ENCODE measurements around the gene SUPT6H. TPM values are rescaled to one million over a fixed set of nuclear protein-coding genes. Genes with fewer than 3 reads are reported as not detected.
A peak's percentile ranks its signal among the peaks of the same experiment; 100 is the strongest.
"Not testable (repeated sequence)": the region's sequence is repeated elsewhere in the genome, so short reads cannot be mapped to it uniquely, and the experiment has no call there.

SUPT6H gene
- total RNA-seq, 2 donors from 2014 or later, result 80.2 to 89.1 TPM

GRCh38 chr17:28714281-28714680 lies 52.3 kb downstream of the SUPT6H start:
- H3K27ac Mint-ChIP-seq, result peak overlapping the region; percentile 52
- peaks cover 7% of the 10 kb centered on the region for H3K27me3 Mint-ChIP-seq
- no peak overlapping the region for H3K4me3 Mint-ChIP-seq
- peaks cover 15% of the 10 kb centered on the region for H3K4me1 Mint-ChIP-seq
- H3K9me3 Mint-ChIP-seq, result no peaks in the 10 kb centered on the region
- ATAC-seq (replicated peaks), result no peak
- no peaks in the 10 kb centered on the region for H3K36me3 Mint-ChIP-seq (ENCODE audit: low read depth)

DNA sequence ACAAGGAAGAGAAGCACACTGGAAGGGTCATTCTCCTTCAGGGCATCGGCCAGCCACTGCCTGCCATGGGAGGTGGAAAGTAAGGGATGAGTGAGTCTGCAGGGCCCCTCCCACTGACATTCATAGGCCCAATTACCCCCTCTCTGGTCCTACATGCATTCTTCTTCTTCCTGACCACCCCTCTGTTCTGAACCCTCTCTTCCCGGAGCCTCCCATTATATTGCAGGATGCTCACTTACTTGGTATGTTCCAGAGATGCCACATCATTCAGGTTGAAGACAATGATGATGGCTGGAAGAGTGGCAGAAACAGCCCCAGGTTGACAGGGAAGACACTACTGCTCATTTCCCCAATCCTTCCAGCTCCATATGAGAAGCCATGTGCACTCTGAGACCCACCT lies 53.2 kb downstream of the SUPT6H start:
- peaks cover 7% of the 10 kb centered on the region for H3K27me3 Mint-ChIP-seq
- peaks cover 18% of the 10 kb centered on the region for H3K4me1 Mint-ChIP-seq
- no peaks in the 10 kb centered on the region for H3K9me3 Mint-ChIP-seq
- no peak overlapping the region for H3K27ac Mint-ChIP-seq
- H3K36me3 Mint-ChIP-seq (ENCODE audit: low read depth), result peaks cover 9% of the 10 kb centered on the region
- H3K4me3 Mint-ChIP-seq, result no peak overlapping the region
- ATAC-seq (replicated peaks), result no peak

DNA sequence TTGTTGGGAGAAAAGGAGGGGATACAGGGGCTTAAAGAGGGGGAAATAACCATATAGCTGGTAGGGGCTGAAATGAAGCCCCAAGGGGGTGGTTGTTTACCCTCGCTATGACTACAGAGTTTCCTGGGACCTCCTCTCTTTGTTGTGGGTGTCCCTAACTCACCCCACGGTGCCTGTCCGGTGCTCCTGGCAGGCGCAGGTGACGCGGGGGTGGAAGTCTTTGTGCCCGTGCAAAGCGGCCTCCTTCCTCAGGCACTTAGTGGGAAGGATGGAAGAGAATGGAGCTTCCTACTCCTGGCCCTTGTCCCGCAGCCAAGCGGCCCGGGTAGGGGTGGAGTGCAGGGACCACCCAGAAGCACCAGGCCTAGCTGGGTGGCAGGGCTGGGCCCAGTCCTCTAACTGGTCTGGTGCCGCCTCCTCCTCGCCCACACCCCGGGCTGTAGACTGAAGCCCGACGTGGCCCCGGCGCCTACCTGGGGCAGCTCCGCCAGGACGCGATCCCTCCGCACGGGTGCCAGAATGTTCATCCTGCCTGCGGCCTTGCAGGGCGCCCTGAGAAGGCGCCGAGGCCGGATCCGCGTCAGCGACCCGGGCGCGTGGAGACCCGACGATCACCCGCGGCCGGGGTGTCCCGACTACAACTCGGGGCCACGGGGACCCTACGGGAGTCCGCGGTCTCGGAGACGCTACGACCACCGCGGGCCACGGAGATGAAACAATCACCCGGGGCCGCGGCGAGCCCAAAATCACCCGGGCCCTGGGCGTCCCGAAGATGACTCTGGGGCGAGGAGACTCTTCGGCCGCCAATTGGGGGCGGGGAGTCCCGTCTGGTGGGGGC lies 55.0 kb downstream of the SUPT6H start:
- H3K4me3 Mint-ChIP-seq, result no peak overlapping the region
- H3K36me3 Mint-ChIP-seq (ENCODE audit: low read depth), result peaks cover 26% of the 10 kb centered on the region
- peaks cover 7% of the 10 kb centered on the region for H3K27me3 Mint-ChIP-seq
- no peaks in the 10 kb centered on the region for H3K9me3 Mint-ChIP-seq
- H3K4me1 Mint-ChIP-seq, result peaks cover 18% of the 10 kb centered on the region
- no peak for ATAC-seq (replicated peaks)
- no peak overlapping the region for H3K27ac Mint-ChIP-seq

- peaks cover 34% of the 10 kb centered on the region for H3K36me3 Mint-ChIP-seq (ENCODE audit: low read depth)
- no peak within 1 kb of the TSS for H3K27ac Mint-ChIP-seq
- ATAC-seq (replicated peaks), result no peak
- peaks cover 13% of the 10 kb centered on the region for H3K4me1 Mint-ChIP-seq
- peaks cover 7% of the 10 kb centered on the region for H3K27me3 Mint-ChIP-seq
- peak within 1 kb of the TSS; percentile 100 for H3K4me3 Mint-ChIP-seq
- no peaks in the 10 kb centered on the region for H3K9me3 Mint-ChIP-seq
Measured at GRCh38 chr17:28717578-28718332, 55.8 kb downstream of the SUPT6H start, which contains the start of gene RAB34. TSS of gene RAB34 (minus strand) at chr17:28717868. CDS start at chr17:28717266, 602 bp downstream.

GRCh38 chr17:28718333-28719020 lies 56.5 kb downstream of the SUPT6H start:
- no peak for ATAC-seq (replicated peaks)
- Mint-ChIP-seq H3K4me3 (peak overlapping the region; percentile 100), H3K4me1 (peaks cover 18% of the 10 kb centered on the region), H3K9me3 (no peaks in the 10 kb centered on the region), H3K36me3 (ENCODE audit: low read depth) (peaks cover 41% of the 10 kb centered on the region), H3K27me3 (peaks cover 7% of the 10 kb centered on the region), H3K27ac (no peak overlapping the region)

GRCh38 chr17:28719021-28719433 lies 57.0 kb downstream of the SUPT6H start:
- H3K36me3 Mint-ChIP-seq (ENCODE audit: low read depth), result peaks cover 47% of the 10 kb centered on the region
- peaks cover 22% of the 10 kb centered on the region for H3K4me1 Mint-ChIP-seq
- H3K27me3 Mint-ChIP-seq, result peaks cover 7% of the 10 kb centered on the region
- peak; percentile 0 for ATAC-seq (replicated peaks)
- H3K27ac Mint-ChIP-seq, result peak overlapping the region; percentile 99
- H3K4me3 Mint-ChIP-seq, result peak overlapping the region; percentile 100
- H3K9me3 Mint-ChIP-seq, result no peaks in the 10 kb centered on the region

DNA sequence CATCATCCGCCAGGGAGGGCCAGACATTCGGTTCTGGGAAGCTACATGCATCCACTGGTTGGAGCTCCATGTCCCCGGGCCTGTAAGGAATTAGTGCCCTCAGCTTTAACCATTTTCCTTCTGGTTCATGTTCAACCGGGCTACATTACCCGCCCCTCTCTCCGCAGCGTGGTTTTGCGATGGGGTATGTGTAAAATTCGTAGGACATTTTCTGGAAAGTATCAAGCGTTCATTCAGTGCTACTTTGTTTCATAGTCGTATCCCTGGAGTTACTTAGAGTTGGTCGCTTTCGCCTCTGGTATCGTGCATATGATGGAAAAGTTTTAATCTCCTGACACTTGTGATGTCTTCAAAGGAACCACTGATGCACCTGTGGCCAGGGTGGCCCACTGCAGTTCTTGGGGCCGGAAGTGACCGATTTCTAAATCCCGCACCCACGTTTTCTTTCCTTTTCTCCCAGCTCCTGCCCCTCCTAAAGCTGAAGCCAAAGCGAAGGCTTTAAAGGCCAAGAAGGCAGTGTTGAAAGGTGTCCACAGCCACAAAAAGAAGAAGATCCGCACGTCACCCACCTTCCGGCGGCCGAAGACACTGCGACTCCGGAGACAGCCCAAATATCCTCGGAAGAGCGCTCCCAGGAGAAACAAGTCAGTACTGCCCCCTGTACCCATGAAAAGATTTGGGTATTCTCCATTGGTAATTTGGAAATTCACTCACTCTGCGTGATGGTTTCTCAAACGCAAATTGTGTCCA lies 58.4 kb downstream of the SUPT6H start:
- peak overlapping the region; percentile 99 for H3K27ac Mint-ChIP-seq
- peaks cover 3% of the 10 kb centered on the region for H3K27me3 Mint-ChIP-seq
- peak; percentile 7 for ATAC-seq (replicated peaks)
- peaks cover 61% of the 10 kb centered on the region for H3K36me3 Mint-ChIP-seq (ENCODE audit: low read depth)
- peaks cover 30% of the 10 kb centered on the region for H3K4me1 Mint-ChIP-seq
- peak overlapping the region; percentile 100 for H3K4me3 Mint-ChIP-seq
- no peaks in the 10 kb centered on the region for H3K9me3 Mint-ChIP-seq

DNA sequence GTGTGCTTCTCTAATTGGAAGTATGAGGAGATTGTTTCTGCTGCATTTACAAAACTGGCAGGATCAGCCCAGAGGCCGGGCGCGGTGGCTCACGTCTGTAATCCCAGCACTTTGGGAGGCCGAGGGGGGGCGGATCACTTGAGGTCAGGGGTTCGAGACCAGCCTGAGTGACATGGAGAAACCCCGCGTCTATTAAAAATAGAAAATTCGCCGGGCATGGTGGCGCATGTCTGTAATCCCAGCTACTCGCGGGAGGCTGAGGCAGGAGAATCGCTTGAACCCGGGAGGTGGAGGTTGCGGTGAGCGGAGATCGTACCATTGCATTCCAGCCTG lies 59.0 kb downstream of the SUPT6H start:
- Mint-ChIP-seq H3K4me1 (peaks cover 30% of the 10 kb centered on the region), H3K4me3 (peak overlapping the region; percentile 100), H3K27ac (peak overlapping the region; percentile 99), H3K36me3 (ENCODE audit: low read depth) (peaks cover 65% of the 10 kb centered on the region)
- not testable (repeated sequence) for ATAC-seq (replicated peaks); H3K27me3 Mint-ChIP-seq; H3K9me3 Mint-ChIP-seq

DNA sequence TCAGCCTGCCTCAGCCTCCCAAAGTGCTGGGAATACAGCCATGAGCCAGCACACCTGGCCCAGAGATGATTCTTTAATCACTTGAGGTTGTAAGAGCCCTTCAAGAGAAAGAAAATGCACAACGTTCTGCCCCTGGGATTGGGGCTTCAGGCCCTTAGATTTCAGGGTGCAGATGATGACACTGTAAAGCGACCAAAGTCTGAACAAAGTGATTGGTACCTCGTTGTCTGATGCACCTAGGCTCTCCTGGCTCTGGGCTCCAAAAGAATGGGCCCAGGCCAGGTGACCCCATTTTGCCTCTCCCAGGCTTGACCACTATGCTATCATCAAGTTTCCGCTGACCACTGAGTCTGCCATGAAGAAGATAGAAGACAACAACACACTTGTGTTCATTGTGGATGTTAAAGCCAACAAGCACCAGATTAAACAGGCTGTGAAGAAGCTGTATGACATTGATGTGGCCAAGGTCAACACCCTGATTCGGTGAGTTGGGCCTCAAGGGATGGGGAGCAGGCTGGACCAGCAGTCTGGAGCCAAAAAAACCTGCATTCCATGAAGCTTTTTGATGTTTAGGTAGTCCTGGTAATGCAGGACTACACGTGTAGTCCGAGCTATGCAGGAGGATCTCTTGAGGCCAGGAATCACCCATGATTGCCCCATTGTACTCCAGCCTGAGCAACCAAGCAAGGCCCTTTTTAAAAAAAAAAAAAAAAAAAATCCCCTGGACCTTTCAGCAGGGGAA lies 60.6 kb downstream of the SUPT6H start:
- ATAC-seq (replicated peaks), result no peak
- peaks cover 74% of the 10 kb centered on the region for H3K36me3 Mint-ChIP-seq (ENCODE audit: low read depth)
- H3K4me1 Mint-ChIP-seq, result peaks cover 30% of the 10 kb centered on the region
- H3K4me3 Mint-ChIP-seq, result peak overlapping the region; percentile 100
- H3K27me3 Mint-ChIP-seq, result no peaks in the 10 kb centered on the region
- peak overlapping the region; percentile 99 for H3K27ac Mint-ChIP-seq
- H3K9me3 Mint-ChIP-seq, result no peaks in the 10 kb centered on the region

- Mint-ChIP-seq H3K27me3 (no peaks in the 10 kb centered on the region), H3K27ac (peak overlapping the region; percentile 40), H3K4me1 (peaks cover 26% of the 10 kb centered on the region), H3K9me3 (no peaks in the 10 kb centered on the region), H3K36me3 (ENCODE audit: low read depth) (peaks cover 81% of the 10 kb centered on the region), H3K4me3 (peak overlapping the region; percentile 100)
- no peak for ATAC-seq (replicated peaks)
Measured at GRCh38 chr17:28723159-28723835, 61.3 kb downstream of the SUPT6H start.

DNA sequence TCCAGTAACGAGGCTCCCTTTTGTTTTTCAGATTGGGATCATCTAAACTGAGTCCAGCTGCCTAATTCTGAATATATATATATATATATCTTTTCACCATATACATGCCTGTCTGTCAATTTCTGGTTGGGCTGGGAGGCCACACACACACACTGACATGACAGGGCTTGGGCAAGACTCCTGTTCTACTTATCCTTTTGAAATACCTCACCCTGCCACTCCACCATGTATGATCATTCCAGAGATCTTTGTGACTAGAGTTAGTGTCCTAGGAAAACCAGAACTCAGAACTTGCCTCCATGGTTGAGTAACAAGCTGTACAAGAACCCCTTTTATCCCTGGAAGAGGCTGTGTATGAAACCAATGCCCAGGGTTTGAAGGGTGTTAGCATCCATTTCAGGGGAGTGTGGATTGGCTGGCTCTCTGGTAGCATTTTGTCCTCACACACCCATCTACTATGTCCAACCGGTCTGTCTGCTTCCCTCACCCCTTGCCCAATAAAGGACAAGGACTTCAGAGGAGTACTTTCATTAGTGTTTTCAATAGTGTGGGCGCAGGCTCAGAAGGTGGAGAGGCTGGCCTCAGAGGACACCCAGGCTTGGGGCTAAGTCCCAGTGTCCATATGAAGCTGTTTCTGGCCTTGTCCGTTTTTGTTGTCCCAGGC lies 62.0 kb downstream of the SUPT6H start:
- Mint-ChIP-seq H3K36me3 (ENCODE audit: low read depth) (peaks cover 83% of the 10 kb centered on the region), H3K4me1 (peaks cover 24% of the 10 kb centered on the region), H3K27ac (peak overlapping the region; percentile 67), H3K4me3 (peak overlapping the region; percentile 100)
- not testable (repeated sequence) for H3K27me3 Mint-ChIP-seq; H3K9me3 Mint-ChIP-seq; ATAC-seq (replicated peaks)

DNA sequence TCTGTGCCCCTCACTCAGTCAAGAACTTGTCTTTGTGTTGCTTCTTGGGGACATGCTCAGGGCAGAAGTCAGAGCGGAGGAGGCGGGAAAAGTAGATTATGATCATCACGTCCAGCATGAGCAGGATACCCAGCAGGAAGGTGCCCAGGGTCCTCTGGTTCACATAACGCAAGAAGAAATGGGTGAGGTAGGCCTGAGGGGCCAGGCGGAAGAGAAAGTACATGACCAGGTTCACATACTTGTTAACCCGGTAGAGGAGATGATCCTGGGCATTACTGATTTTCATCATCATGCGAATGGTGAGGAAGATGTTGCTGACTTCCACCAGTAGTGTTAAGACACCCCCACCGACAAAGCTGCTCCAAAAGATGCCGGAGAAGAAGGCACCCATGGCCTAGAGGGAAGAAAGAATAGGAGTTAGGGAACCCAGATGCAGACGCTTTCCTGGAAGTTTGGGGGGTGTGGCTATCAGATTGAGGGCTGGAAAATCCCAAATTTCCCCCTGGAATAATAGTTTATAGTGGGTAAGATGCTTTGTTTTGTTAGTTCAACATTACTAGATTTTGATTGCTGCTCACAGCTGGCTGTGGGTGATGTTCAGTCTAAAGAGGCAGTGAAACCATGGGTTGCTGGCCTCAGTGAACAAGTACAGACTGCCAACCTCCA lies 62.6 kb downstream of the SUPT6H start:
- Mint-ChIP-seq H3K4me1 (peaks cover 23% of the 10 kb centered on the region), H3K27me3 (no peaks in the 10 kb centered on the region), H3K4me3 (peak overlapping the region; percentile 100), H3K27ac (peak overlapping the region; percentile 67), H3K9me3 (no peaks in the 10 kb centered on the region), H3K36me3 (ENCODE audit: low read depth) (peaks cover 80% of the 10 kb centered on the region)
- no peak for ATAC-seq (replicated peaks)

All from activated T-helper 17 cell treated with anti-CD3 and anti-CD28 coated beads, Interleukin-2, amount 50 U/mL, for 72 hours (primary cell).